Chondrocyte (in vitro differentiated cells): ENCODE data around the gene PEAK1. TPM values are rescaled to one million over a fixed set of nuclear protein-coding genes. Genes with fewer than 3 reads are reported as not detected.

Experiments used
- DNase-seq: peaks from one replicate; pipeline ENCODE4 v3.0.0; 2021; ENCODE audit warnings: mixed read lengths, low spot score
- H3K27ac Mint-ChIP-seq: one replicate; pipeline ENCODE4 v1.8.0; 2021; ENCODE audit warnings: mild to moderate bottlenecking, moderate library complexity, mixed read lengths; ENCODE audit not compliant: unreplicated experiment
- H3K27me3 Mint-ChIP-seq: 2 replicates; pipeline ENCODE4 v1.8.0; 2021; ENCODE audit warnings: low read depth, mixed read lengths
- H3K36me3 Mint-ChIP-seq: 2 replicates; pipeline ENCODE4 v1.8.0; 2021; ENCODE audit warnings: low read depth, mixed read lengths
- H3K4me1 Mint-ChIP-seq: 2 replicates; pipeline ENCODE4 v1.8.0; 2021; ENCODE audit warnings: low read depth, mild to moderate bottlenecking, mixed read lengths
- H3K4me3 Mint-ChIP-seq: one replicate; pipeline ENCODE4 v1.8.0; 2021; ENCODE audit warnings: mild to moderate bottlenecking, moderate library complexity, mixed read lengths; ENCODE audit not compliant: unreplicated experiment
- H3K9me3 Mint-ChIP-seq: 2 replicates; pipeline ENCODE4 v1.8.0; 2021; ENCODE audit warnings: low read depth, mixed read lengths
- total RNA-seq: library from RNA; stranded (reverse); gene quantifications from 3 replicates; pipeline ENCODE4 v1.2.1, GENCODE V29; 2021
- TF ChIP-seq, protein P1 (sequence below): fragments of 200-600 bp; sonication (generic); IDR thresholded peaks from 2 replicates; pipeline ENCODE4 v1.5.0; 2021; ENCODE audit warnings: antibody characterized with exemption, mild to moderate bottlenecking, moderate library complexity

Gene PEAK1
- total RNA-seq, 1 donor from 2014 or later, result 143 TPM

DNA sequence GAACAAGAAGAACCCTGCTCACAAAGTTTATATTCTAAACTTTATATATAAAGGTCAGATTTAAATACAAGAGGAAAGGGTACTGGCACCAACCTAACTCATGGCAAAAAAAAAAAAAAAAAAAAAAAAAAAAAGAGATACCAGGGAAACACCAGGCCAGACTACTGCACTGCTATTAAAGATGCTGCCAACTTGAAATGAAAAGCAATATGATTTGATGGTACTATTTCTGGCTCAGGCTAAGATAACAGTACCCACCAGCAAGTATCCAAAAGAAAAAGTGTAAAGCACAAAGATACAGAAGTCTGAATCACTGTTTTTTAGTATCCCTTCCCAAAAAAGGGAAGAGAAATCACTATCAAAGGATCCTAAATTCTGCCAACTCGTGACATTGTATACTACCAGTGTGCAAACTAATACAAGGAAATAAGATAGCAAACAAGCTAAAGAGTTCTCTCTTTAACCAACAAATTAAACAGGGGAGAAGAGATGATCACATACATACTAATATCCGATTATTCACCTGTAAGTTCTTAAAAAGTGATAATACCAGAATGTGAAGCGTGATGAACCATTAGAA is 28.4 kb downstream of the PEAK1 start:
- Mint-ChIP-seq H3K4me3 (no peak overlapping the region), H3K27ac (no peak overlapping the region), H3K27me3 (no peaks in the 10 kb centered on the region), H3K4me1 (peaks cover 53% of the 10 kb centered on the region), H3K9me3 (peaks cover 13% of the 10 kb centered on the region), H3K36me3 (peaks cover 9% of the 10 kb centered on the region)
- DNase-seq, result no peak
- TF ChIP-seq, protein P1, sequence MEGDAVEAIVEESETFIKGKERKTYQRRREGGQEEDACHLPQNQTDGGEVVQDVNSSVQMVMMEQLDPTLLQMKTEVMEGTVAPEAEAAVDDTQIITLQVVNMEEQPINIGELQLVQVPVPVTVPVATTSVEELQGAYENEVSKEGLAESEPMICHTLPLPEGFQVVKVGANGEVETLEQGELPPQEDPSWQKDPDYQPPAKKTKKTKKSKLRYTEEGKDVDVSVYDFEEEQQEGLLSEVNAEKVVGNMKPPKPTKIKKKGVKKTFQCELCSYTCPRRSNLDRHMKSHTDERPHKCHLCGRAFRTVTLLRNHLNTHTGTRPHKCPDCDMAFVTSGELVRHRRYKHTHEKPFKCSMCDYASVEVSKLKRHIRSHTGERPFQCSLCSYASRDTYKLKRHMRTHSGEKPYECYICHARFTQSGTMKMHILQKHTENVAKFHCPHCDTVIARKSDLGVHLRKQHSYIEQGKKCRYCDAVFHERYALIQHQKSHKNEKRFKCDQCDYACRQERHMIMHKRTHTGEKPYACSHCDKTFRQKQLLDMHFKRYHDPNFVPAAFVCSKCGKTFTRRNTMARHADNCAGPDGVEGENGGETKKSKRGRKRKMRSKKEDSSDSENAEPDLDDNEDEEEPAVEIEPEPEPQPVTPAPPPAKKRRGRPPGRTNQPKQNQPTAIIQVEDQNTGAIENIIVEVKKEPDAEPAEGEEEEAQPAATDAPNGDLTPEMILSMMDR, result no peak

DNA sequence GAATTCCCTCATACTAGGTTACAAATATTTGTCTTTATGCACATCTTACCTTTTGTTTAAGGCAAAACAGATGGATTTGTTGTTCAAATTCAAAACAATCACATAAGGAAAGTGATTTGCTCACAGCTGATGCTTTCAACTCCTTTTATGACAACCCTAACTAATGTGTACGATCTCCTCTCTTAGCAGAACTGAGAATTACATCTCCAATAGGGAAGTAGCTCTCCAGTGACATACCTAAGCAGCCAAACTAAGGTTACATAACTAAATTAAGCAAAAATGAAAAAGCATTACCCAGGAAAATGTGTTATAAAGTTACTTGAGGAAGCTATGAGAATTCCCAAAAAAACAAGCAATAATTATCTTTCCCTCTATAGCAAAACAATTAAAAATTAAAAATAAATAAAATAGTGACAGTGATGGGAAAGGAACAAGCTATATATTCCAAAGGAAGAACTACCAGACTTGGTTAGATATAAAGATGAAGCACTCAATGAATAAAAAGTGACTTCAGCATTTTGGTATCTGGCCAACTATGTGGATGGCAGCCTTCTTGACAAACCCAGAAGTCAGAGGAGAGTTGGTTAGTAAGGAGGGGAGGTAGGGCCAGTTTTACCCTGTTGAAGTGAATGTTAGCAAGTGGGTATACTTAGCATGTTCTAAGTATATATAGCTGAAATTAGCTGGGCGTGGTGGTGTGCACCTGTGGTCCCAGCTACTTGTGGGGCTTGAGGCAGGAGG is 32.4 kb downstream of the PEAK1 start:
- DNase-seq, result no peak
- TF ChIP-seq, protein P1, result no peak
- no peaks in the 10 kb centered on the region for H3K9me3 Mint-ChIP-seq
- H3K27me3 Mint-ChIP-seq, result no peaks in the 10 kb centered on the region
- H3K4me1 Mint-ChIP-seq, result peaks cover 76% of the 10 kb centered on the region
- H3K4me3 Mint-ChIP-seq, result no peak overlapping the region
- no peaks in the 10 kb centered on the region for H3K36me3 Mint-ChIP-seq
- no peak overlapping the region for H3K27ac Mint-ChIP-seq

DNA sequence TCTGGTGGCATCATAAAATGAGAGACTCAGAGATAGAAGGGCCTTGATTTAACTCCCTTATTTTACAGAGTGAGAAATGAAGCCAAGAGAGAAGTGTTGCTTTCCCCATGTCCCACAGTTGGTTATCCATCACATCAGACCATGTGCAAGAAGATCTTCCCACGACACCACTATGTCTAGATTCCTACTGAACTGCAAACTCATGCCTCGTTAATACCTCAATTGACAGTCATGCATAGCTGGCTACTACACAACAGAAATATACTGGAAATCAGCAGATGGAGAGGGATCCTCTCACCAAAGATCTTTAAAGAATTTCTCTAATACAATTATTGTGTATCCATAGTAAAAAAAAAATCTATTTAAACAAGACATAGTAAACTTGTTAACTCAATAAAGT is 33.3 kb downstream of the PEAK1 start:
- peaks cover 79% of the 10 kb centered on the region for H3K4me1 Mint-ChIP-seq

DNA sequence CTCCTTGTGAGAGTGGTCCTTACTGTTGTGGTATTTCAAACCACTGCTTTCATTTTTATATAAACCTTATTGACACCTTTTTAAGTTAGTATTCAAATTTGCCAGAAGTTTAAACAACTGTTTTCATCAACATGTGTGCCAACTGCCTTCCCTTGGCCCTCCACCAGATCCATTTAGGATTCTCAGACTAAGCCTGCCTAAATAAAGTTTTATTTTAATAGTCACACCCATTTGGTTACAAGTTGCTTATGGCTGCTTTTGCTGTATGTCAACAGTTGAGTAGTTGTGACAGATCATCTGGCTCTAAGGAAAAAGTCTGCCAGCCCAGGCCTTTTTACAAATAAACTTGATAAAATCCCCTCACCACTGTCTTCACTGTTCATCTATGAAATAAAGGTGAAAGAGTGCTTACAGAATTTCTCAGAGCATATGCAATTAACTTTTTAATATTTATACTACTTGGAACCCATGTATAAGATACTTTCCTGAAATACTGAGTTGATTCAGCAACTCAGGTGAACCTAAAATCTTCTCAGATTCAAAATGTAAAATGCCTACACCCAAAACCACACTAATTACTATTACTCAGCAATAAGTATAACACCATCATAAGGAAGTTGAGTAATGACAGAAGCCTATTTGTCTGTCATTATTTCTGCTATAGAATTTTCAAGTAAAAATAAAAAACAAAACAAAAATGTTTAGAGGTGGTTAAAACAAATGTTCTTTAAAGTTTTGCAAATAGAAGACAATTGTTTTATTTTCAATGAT is 35.1 kb downstream of the PEAK1 start:
- Mint-ChIP-seq H3K27ac (no peak overlapping the region), H3K4me1 (peaks cover 72% of the 10 kb centered on the region), H3K9me3 (no peaks in the 10 kb centered on the region), H3K4me3 (no peak overlapping the region), H3K36me3 (no peaks in the 10 kb centered on the region), H3K27me3 (no peaks in the 10 kb centered on the region)
- DNase-seq, result no peak
- TF ChIP-seq, protein P1, result no peak

More for the DNA sequence above, 33.3 kb downstream of the PEAK1 start:
- Mint-ChIP-seq H3K4me3 (no peak overlapping the region), H3K36me3 (no peaks in the 10 kb centered on the region), H3K27me3 (no peaks in the 10 kb centered on the region), H3K9me3 (no peaks in the 10 kb centered on the region), H3K27ac (no peak overlapping the region)
- DNase-seq, result no peak
- TF ChIP-seq, protein P1, result no peak

DNA sequence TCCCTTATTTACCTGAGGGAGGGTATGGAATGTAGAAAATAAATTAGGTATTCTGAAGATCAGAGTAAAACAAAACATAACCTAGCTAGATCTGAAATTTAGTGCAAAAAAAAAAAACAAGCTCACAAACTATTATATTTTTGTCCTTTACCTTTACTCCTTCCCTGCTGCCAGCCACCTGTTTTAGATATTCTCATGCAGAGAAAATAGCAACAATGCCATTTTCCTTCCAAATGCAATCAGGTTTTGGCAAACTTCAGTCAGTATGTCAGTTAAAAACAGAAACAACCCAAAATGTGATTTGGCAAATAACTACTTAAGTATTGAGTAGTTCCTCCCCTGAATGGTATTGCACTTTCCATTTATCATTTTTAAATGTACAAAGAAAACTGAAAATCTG is 35.8 kb downstream of the PEAK1 start:
- Mint-ChIP-seq H3K4me1 (peaks cover 68% of the 10 kb centered on the region), H3K9me3 (no peaks in the 10 kb centered on the region), H3K4me3 (no peak overlapping the region), H3K27me3 (no peaks in the 10 kb centered on the region), H3K27ac (no peak overlapping the region), H3K36me3 (no peaks in the 10 kb centered on the region)
- no peak for DNase-seq
- TF ChIP-seq, protein P1, result no peak
